Measurements from ENCODE around the gene TUBA4A.

DNA sequence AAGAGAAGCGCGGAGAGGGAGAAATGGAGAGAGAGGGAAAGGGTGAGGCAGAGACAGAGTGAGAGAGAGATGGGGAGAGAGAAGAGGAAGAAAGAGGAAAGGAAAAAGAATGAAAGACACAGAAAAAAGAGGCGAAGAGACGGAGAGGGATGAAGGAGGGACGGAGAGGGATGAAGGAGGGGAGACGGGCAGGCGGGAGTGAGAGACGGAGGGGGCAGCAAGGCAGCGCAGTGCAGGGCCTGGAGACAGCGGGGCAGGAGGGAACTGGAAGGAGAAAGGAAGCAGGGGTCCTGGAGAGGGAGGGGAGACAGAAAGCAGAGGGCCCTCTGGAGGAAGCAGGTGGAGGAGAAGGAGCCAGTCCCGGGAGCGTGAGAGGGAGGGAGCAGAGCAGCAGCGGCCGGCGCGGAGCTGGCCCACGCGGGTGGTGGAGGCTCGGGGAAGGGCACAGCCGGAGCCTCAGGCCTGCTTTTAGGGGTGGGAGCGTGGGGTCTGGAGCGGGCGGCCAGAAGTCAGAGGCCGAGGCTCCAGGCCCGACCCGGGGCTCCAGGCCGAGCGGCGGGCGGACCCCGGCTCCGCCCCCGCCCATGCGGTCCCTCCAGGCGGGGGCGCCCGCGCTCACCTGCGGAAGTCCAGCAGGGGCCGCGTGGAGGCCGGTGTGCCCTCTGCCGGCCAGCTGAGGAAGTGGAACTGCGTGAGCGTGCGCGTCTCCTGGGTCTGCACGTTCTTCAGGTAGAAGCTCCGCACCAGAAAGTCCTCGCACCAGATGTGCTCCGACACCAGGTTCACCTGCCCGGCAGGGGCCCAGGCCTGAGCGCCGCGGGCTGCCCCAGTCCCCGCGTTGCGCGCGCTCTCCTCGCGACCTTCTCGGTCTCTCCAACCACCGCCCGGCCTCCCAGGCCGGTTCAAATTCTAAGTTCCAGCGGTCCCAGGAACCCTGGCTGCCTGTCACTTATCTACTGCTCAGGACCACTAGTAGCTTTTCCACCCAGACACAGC lies 40.9 kb upstream of the TUBA4A start:
- TF ChIP-seq, protein P1, sequence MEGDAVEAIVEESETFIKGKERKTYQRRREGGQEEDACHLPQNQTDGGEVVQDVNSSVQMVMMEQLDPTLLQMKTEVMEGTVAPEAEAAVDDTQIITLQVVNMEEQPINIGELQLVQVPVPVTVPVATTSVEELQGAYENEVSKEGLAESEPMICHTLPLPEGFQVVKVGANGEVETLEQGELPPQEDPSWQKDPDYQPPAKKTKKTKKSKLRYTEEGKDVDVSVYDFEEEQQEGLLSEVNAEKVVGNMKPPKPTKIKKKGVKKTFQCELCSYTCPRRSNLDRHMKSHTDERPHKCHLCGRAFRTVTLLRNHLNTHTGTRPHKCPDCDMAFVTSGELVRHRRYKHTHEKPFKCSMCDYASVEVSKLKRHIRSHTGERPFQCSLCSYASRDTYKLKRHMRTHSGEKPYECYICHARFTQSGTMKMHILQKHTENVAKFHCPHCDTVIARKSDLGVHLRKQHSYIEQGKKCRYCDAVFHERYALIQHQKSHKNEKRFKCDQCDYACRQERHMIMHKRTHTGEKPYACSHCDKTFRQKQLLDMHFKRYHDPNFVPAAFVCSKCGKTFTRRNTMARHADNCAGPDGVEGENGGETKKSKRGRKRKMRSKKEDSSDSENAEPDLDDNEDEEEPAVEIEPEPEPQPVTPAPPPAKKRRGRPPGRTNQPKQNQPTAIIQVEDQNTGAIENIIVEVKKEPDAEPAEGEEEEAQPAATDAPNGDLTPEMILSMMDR (conservative IDR thresholded peaks at IDR 0.05; ENCODE audit: low read depth, low read length), result peak; percentile 99
- TF ChIP-seq RCOR1 (IDR thresholded peaks at IDR 0.05; ENCODE audit: insufficient replicate concordance, low read length) (peak; percentile 39), POLR2A (IDR thresholded peaks at IDR 0.05; ENCODE audit: low read depth, low read length) (no peak; the same call in 1 of the 2 replicates), MXI1 (IDR thresholded peaks at IDR 0.05; ENCODE audit: borderline replicate concordance, low read depth, low read length) (peak; percentile 46; the same call in 1 of the 2 replicates), FOS (IDR thresholded peaks at IDR 0.05; ENCODE audit: low read depth, low read length) (no peak)
- TF ChIP-seq, protein P2, sequence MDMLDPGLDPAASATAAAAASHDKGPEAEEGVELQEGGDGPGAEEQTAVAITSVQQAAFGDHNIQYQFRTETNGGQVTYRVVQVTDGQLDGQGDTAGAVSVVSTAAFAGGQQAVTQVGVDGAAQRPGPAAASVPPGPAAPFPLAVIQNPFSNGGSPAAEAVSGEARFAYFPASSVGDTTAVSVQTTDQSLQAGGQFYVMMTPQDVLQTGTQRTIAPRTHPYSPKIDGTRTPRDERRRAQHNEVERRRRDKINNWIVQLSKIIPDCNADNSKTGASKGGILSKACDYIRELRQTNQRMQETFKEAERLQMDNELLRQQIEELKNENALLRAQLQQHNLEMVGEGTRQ (IDR thresholded peaks at IDR 0.05; ENCODE audit: low read depth, low read length), result no peak

All from IMR-90 (cell line).